Mesenchymal stem cell (in vitro differentiated cells and primary cell): ENCODE results near the gene SPECC1L.

Experiments used
- DNase-seq: peaks from one replicate; pipeline ENCODE4 v3.0.0-alpha.2; 2013
- H2AFZ ChIP-seq: one replicate; pipeline ENCODE4 v1.6.1; 2013; ENCODE audit warnings: low read depth, mild to moderate bottlenecking, control low read depth, inconsistent platforms, low read length, moderate library complexity
- H2AK5ac ChIP-seq: 2 replicates; pipeline ENCODE4 v1.6.1; 2013; ENCODE audit warnings: low read length, moderate library complexity, mild to moderate bottlenecking, inconsistent platforms; ENCODE audit not compliant: severe bottlenecking
- H2BK120ac ChIP-seq: one replicate; pipeline ENCODE4 v1.6.1; 2013; ENCODE audit warnings: low read depth, mild to moderate bottlenecking, inconsistent platforms, low read length, moderate library complexity
- H2BK12ac ChIP-seq, 2 experiments: one replicate each; pipeline ENCODE4 v1.6.1; 2013; ENCODE audit warnings: inconsistent platforms in 2 of 2, low read length in 2 of 2, mild to moderate bottlenecking in 2 of 2, moderate library complexity in 2 of 2, control low read depth in 1 of 2
- H2BK15ac ChIP-seq: one replicate; pipeline ENCODE4 v1.6.1; 2013; ENCODE audit warnings: mild to moderate bottlenecking, low read depth, inconsistent platforms; ENCODE audit not compliant: poor library complexity, severe bottlenecking
- H2BK5ac ChIP-seq: 2 replicates; pipeline ENCODE4 v1.6.1; 2013; ENCODE audit warnings: low read depth, mild to moderate bottlenecking, low read length, control low read depth, inconsistent platforms; ENCODE audit not compliant: poor library complexity, severe bottlenecking
- H3K14ac ChIP-seq, 2 experiments: one replicate each; pipeline ENCODE4 v1.6.1; 2013; ENCODE audit warnings: inconsistent platforms in 2 of 2, low read length in 2 of 2, control low read depth in 1 of 2, mild to moderate bottlenecking in 1 of 2, moderate library complexity in 1 of 2
- H3K18ac ChIP-seq, 2 experiments: one replicate each; pipeline ENCODE4 v1.6.1; 2013; ENCODE audit warnings: inconsistent platforms in 2 of 2, low read length in 2 of 2, control low read depth in 1 of 2, low read depth in 1 of 2, mild to moderate bottlenecking in 1 of 2
- H3K23ac ChIP-seq, 2 experiments: one replicate each; pipeline ENCODE4 v1.6.1; 2013; ENCODE audit warnings: inconsistent platforms in 2 of 2, low read length in 2 of 2, mild to moderate bottlenecking in 2 of 2, moderate library complexity in 2 of 2, control low read depth in 1 of 2
- H3K27ac ChIP-seq: 2 replicates; pipeline ENCODE4 v1.5.1; 2013; ENCODE audit warnings: mild to moderate bottlenecking, moderate library complexity, low read length, control low read depth, inconsistent platforms; ENCODE audit not compliant: poor library complexity, severe bottlenecking
- H3K27me3 ChIP-seq, 2 experiments: 2 replicates each; pipeline versions ENCODE4 v1.6.1 to v1.7.0; 2013; ENCODE audit warnings: low read length in 2 of 2, mild to moderate bottlenecking in 2 of 2, moderate library complexity in 2 of 2, control low read depth in 1 of 2, inconsistent platforms in 1 of 2; ENCODE audit not compliant: control insufficient read depth in 1 of 2, insufficient read depth in 1 of 2
- H3K36me3 ChIP-seq, 2 experiments: 2 replicates each; pipeline versions ENCODE4 v1.6.1 to v1.7.0; 2013; ENCODE audit warnings: low read length in 2 of 2, control low read depth in 1 of 2, inconsistent platforms in 1 of 2, low read depth in 1 of 2, mild to moderate bottlenecking in 1 of 2; ENCODE audit not compliant: insufficient read depth in 2 of 2, control insufficient read depth in 1 of 2
- H3K4ac ChIP-seq, 2 experiments: one replicate each; pipeline ENCODE4 v1.6.1; 2013; ENCODE audit warnings: inconsistent platforms in 2 of 2, low read length in 2 of 2, mild to moderate bottlenecking in 2 of 2, moderate library complexity in 2 of 2, control low read depth in 1 of 2, low read depth in 1 of 2
- H3K4me1 ChIP-seq: 2 replicates; pipeline ENCODE4 v1.6.1; 2013; ENCODE audit warnings: low read depth, low read length, control low read depth; ENCODE audit not compliant: control insufficient read depth, insufficient read depth
- H3K4me2 ChIP-seq: 2 replicates; pipeline ENCODE4 v1.6.1; 2013; ENCODE audit warnings: low read length, mild to moderate bottlenecking, inconsistent platforms; ENCODE audit not compliant: poor library complexity, severe bottlenecking
- H3K4me3 ChIP-seq, 2 experiments: 2 replicates each; pipeline versions ENCODE4 v1.5.1 to v1.7.0; 2013; ENCODE audit warnings: low read length in 2 of 2, mild to moderate bottlenecking in 2 of 2, control low read depth in 1 of 2, low read depth in 1 of 2; ENCODE audit not compliant: insufficient read depth in 1 of 2
- H3K79me1 ChIP-seq: replicated peaks from 2 replicates; pipeline ENCODE4 v1.6.1; 2013; ENCODE audit warnings: mild to moderate bottlenecking, control low read depth, low read length, inconsistent platforms; ENCODE audit not compliant: poor library complexity, severe bottlenecking
- H3K9ac ChIP-seq: 2 replicates; pipeline ENCODE4 v1.7.0; 2013; ENCODE audit warnings: mild to moderate bottlenecking, low read length, moderate library complexity
- H3K9me3 ChIP-seq: 2 replicates; pipeline ENCODE4 v1.7.0; 2013; ENCODE audit warnings: mild to moderate bottlenecking, low read length; ENCODE audit not compliant: control insufficient read depth
- H4K8ac ChIP-seq: one replicate; pipeline ENCODE4 v1.6.1; 2013; ENCODE audit warnings: inconsistent platforms, mild to moderate bottlenecking, low read length, moderate library complexity
- H4K91ac ChIP-seq: one replicate; pipeline ENCODE4 v1.6.1; 2013; ENCODE audit warnings: mild to moderate bottlenecking, low read length, inconsistent platforms
- WGBS: methylation state at CpG from one replicate; pipeline ENCODE4 v1.1.7; 2013; ENCODE audit warnings: mixed read lengths; 5-methylcytosine and 5-hydroxymethylcytosine counted together

Gene SPECC1L

GRCh38 chr22:24322522-24322921 lies 51.9 kb downstream of the SPECC1L start:
- Histone ChIP-seq H2BK5ac (no peak overlapping the region), H3K4ac (no peak overlapping the region), H2AK5ac (no peak overlapping the region), H3K36me3 (peaks cover 28 to 73% of the 10 kb centered on the region in 2 experiments), H3K27me3 (no peaks in the 10 kb centered on the region), H2BK120ac (no peak overlapping the region), H3K18ac (no peak overlapping the region), H3K4me3 (peak overlapping the region in 1 of 2 experiments; percentile 5), H3K79me1 (peaks cover 23% of the 10 kb centered on the region), H3K9ac (peak overlapping the region; percentile 71), H3K4me1 (no peaks in the 10 kb centered on the region), H2BK15ac (no peak overlapping the region), H2BK12ac (no peak overlapping the region), H3K14ac (no peak overlapping the region), H4K91ac (no peak overlapping the region), H4K8ac (no peak overlapping the region), H3K27ac (no peak overlapping the region), H3K9me3 (no peaks in the 10 kb centered on the region), H3K23ac (no peak overlapping the region), H3K4me2 (no peak overlapping the region), H2AFZ (no peak overlapping the region)
- DNase-seq, result no peak
- 96% methylated on average over 6 of the region's 6 CpGs for WGBS

- Histone ChIP-seq H3K4me3 (no peak overlapping the region), H3K18ac (no peak overlapping the region), H3K27me3 (no peaks in the 10 kb centered on the region), H2AFZ (no peak overlapping the region), H3K9ac (peak overlapping the region; percentile 71), H2BK15ac (no peak overlapping the region), H3K23ac (no peak overlapping the region), H3K14ac (no peak overlapping the region), H4K91ac (no peak overlapping the region), H3K27ac (no peak overlapping the region), H3K79me1 (peaks cover 26% of the 10 kb centered on the region), H4K8ac (no peak overlapping the region), H2AK5ac (no peak overlapping the region), H3K4me2 (no peak overlapping the region), H2BK120ac (no peak overlapping the region), H3K4me1 (no peaks in the 10 kb centered on the region), H2BK12ac (no peak overlapping the region), H2BK5ac (no peak overlapping the region), H3K36me3 (peaks cover 23 to 78% of the 10 kb centered on the region in 2 experiments), H3K9me3 (no peaks in the 10 kb centered on the region), H3K4ac (no peak overlapping the region)
- 94% methylated on average over 2 of the region's 2 CpGs for WGBS
- DNase-seq, result no peak
Measured at GRCh38 chr22:24323233-24323632, 52.6 kb downstream of the SPECC1L start.

GRCh38 chr22:24323695-24324094 lies 53.1 kb downstream of the SPECC1L start:
- Histone ChIP-seq H3K9ac (peak overlapping the region; percentile 71), H2BK12ac (no peak overlapping the region), H3K4ac (no peak overlapping the region), H2AK5ac (no peak overlapping the region), H3K36me3 (peaks cover 19 to 78% of the 10 kb centered on the region in 2 experiments), H3K18ac (no peak overlapping the region), H3K4me3 (no peak overlapping the region), H3K9me3 (no peaks in the 10 kb centered on the region), H4K8ac (no peak overlapping the region), H3K27me3 (no peaks in the 10 kb centered on the region), H2BK15ac (no peak overlapping the region), H3K79me1 (peaks cover 26% of the 10 kb centered on the region), H3K23ac (no peak overlapping the region), H2BK5ac (no peak overlapping the region), H2AFZ (no peak overlapping the region), H2BK120ac (no peak overlapping the region), H3K4me1 (no peaks in the 10 kb centered on the region), H3K14ac (no peak overlapping the region), H4K91ac (no peak overlapping the region), H3K27ac (no peak overlapping the region), H3K4me2 (no peak overlapping the region)
- no peak for DNase-seq
- no CpG with 5 or more reads among the region's 3 CpGs for WGBS

GRCh38 chr22:24324137-24324536 lies 53.5 kb downstream of the SPECC1L start:
- H3K79me1 ChIP-seq, result peaks cover 27% of the 10 kb centered on the region
- no peak overlapping the region for H3K18ac ChIP-seq
- H2AFZ ChIP-seq, result no peak overlapping the region
- H3K9ac ChIP-seq, result peak overlapping the region; percentile 71
- H3K4ac ChIP-seq, result no peak overlapping the region
- H3K14ac ChIP-seq, result no peak overlapping the region
- H3K23ac ChIP-seq, result no peak overlapping the region
- H3K27ac ChIP-seq, result no peak overlapping the region
- WGBS, result 94% methylated on average over 7 of the region's 8 CpGs
- H3K4me1 ChIP-seq, result no peaks in the 10 kb centered on the region
- peaks cover 18 to 78% of the 10 kb centered on the region in 2 experiments for H3K36me3 ChIP-seq
- no peak overlapping the region for H2BK15ac ChIP-seq
- no peak overlapping the region for H3K4me2 ChIP-seq
- no peak overlapping the region for H4K8ac ChIP-seq
- H2BK5ac ChIP-seq, result no peak overlapping the region
- no peak for DNase-seq
- no peak overlapping the region for H4K91ac ChIP-seq
- no peak overlapping the region for H2AK5ac ChIP-seq
- no peaks in the 10 kb centered on the region for H3K27me3 ChIP-seq
- H2BK120ac ChIP-seq, result no peak overlapping the region
- no peaks in the 10 kb centered on the region for H3K9me3 ChIP-seq
- H3K4me3 ChIP-seq, result no peak overlapping the region
- H2BK12ac ChIP-seq, result no peak overlapping the region
